ENCODE measurements around the gene ZNF831.

Gene ZNF831

GRCh38 chr20:59157961-59158541 lies 5.6 kb upstream of the ZNF831 start:
- peak; percentile 39 for DNase-seq

GRCh38 chr20:59158673-59159072 lies 4.9 kb upstream of the ZNF831 start:
- DNase-seq, result peak; percentile 16

GRCh38 chr20:59159091-59159490 lies 4.5 kb upstream of the ZNF831 start:
- DNase-seq, result peak; percentile 39

- DNase-seq, result peak; percentile 42
Observed at GRCh38 chr20:59159493-59160376, 3.9 kb upstream of the ZNF831 start.

GRCh38 chr20:59160389-59161115 lies 3.1 kb upstream of the ZNF831 start:
- peak; percentile 40 for DNase-seq

- no peak for DNase-seq
Observed at GRCh38 chr20:59161721-59162120, 1.9 kb upstream of the ZNF831 start.

GRCh38 chr20:59164686-59165391 lies 1.2 kb downstream of the ZNF831 start:
- DNase-seq, result no peak

GRCh38 chr20:59165396-59165795 lies 1.8 kb downstream of the ZNF831 start:
- no peak for DNase-seq

- no peak for DNase-seq
Observed at GRCh38 chr20:59165891-59166709, 2.5 kb downstream of the ZNF831 start.

- no peak for DNase-seq
Observed at GRCh38 chr20:59170406-59171349, 7.1 kb downstream of the ZNF831 start.

GRCh38 chr20:59171986-59172385 lies 8.4 kb downstream of the ZNF831 start:
- DNase-seq, result peak; percentile 6

- peak; percentile 36 for DNase-seq
Observed at GRCh38 chr20:59173938-59174491, 10.4 kb downstream of the ZNF831 start.

GRCh38 chr20:59175002-59175401 lies 11.4 kb downstream of the ZNF831 start:
- no peak for DNase-seq

GRCh38 chr20:59175861-59176260 lies 12.2 kb downstream of the ZNF831 start:
- no peak for DNase-seq

- DNase-seq, result no peak
Observed at GRCh38 chr20:59176812-59177211, 13.2 kb downstream of the ZNF831 start.

GRCh38 chr20:59177266-59178250 lies 13.9 kb downstream of the ZNF831 start:
- DNase-seq, result peak; percentile 24

- peak; percentile 40 for DNase-seq
Observed at GRCh38 chr20:59178983-59179595, 15.5 kb downstream of the ZNF831 start.

GRCh38 chr20:59179988-59180387 lies 16.4 kb downstream of the ZNF831 start:
- no peak for DNase-seq

- no peak for DNase-seq
Observed at GRCh38 chr20:59181936-59182335, 18.3 kb downstream of the ZNF831 start.
